Neural crest cell (in vitro differentiated cells): ENCODE results near the gene KCNIP4. TPM values are rescaled to one million over a fixed set of nuclear protein-coding genes. Genes with fewer than 3 reads are reported as not detected.

Experiments
- DNase-seq: peaks from one replicate; pipeline ENCODE4 v3.0.0; 2021; ENCODE audit warnings: low read depth, mixed read lengths, low spot score
- H3K27ac Mint-ChIP-seq: one replicate; pipeline ENCODE4 v1.8.0; 2021; ENCODE audit warnings: mild to moderate bottlenecking, mixed read lengths; ENCODE audit not compliant: unreplicated experiment
- H3K27me3 Mint-ChIP-seq: 2 replicates; pipeline ENCODE4 v1.8.0; 2021; ENCODE audit warnings: low read depth, mild to moderate bottlenecking, mixed read lengths
- H3K36me3 Mint-ChIP-seq: 2 replicates; pipeline ENCODE4 v1.8.0; 2021; ENCODE audit warnings: low read depth, mild to moderate bottlenecking, mixed read lengths
- H3K4me1 Mint-ChIP-seq: 2 replicates; pipeline ENCODE4 v1.8.0; 2021; ENCODE audit warnings: mixed read lengths
- H3K4me3 Mint-ChIP-seq: one replicate; pipeline ENCODE4 v1.8.0; 2021; ENCODE audit warnings: mild to moderate bottlenecking, mixed read lengths
- H3K9me3 Mint-ChIP-seq: 2 replicates; pipeline ENCODE4 v1.8.0; 2021; ENCODE audit warnings: mixed read lengths
- total RNA-seq: library from RNA; stranded (reverse); gene quantifications from 2 replicates; pipeline ENCODE4 v1.2.1, GENCODE V29; 2021
- TF ChIP-seq, protein P1 (sequence below): fragments of 200-600 bp; sonication (generic); conservative IDR thresholded peaks from 2 replicates; pipeline ENCODE4 v1.5.0; 2021; ENCODE audit warnings: antibody characterized with exemption, mild to moderate bottlenecking

Gene KCNIP4
- total RNA-seq, 1 donor from 2014 or later, result 0.33 TPM

- H3K27ac Mint-ChIP-seq, result no peak overlapping the region
- TF ChIP-seq, protein P1, sequence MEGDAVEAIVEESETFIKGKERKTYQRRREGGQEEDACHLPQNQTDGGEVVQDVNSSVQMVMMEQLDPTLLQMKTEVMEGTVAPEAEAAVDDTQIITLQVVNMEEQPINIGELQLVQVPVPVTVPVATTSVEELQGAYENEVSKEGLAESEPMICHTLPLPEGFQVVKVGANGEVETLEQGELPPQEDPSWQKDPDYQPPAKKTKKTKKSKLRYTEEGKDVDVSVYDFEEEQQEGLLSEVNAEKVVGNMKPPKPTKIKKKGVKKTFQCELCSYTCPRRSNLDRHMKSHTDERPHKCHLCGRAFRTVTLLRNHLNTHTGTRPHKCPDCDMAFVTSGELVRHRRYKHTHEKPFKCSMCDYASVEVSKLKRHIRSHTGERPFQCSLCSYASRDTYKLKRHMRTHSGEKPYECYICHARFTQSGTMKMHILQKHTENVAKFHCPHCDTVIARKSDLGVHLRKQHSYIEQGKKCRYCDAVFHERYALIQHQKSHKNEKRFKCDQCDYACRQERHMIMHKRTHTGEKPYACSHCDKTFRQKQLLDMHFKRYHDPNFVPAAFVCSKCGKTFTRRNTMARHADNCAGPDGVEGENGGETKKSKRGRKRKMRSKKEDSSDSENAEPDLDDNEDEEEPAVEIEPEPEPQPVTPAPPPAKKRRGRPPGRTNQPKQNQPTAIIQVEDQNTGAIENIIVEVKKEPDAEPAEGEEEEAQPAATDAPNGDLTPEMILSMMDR, result no peak
- no peaks in the 10 kb centered on the region for H3K4me1 Mint-ChIP-seq
- DNase-seq, result no peak
- no peaks in the 10 kb centered on the region for H3K36me3 Mint-ChIP-seq
- H3K9me3 Mint-ChIP-seq, result no peaks in the 10 kb centered on the region
- H3K4me3 Mint-ChIP-seq, result no peak overlapping the region
- H3K27me3 Mint-ChIP-seq, result no peaks in the 10 kb centered on the region
Measured at GRCh38 chr4:21915761-21916160, 32.8 kb downstream of the KCNIP4 start.

DNA sequence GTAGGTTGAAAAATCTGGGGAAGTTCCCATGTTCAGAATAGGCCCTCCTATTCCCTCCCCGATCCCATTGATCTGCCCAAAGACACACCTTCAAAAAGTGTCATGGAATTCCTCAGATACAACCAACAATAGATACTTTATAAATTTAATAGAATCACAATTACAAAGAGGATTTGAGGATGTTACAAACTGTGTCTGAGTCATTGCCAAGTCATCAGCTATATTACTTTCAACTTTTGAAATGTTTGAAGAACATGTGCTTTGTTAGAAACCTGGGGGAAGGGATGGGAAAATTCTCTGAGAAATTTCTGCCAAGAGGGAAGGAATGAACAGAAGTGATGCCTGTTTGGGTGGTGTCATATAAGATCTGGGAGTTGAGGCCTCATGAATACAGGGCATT lies 46.7 kb downstream of the KCNIP4 start:
- Mint-ChIP-seq H3K9me3 (peaks cover 3% of the 10 kb centered on the region), H3K36me3 (no peaks in the 10 kb centered on the region), H3K27me3 (peaks cover 4% of the 10 kb centered on the region), H3K27ac (no peak overlapping the region), H3K4me3 (no peak overlapping the region), H3K4me1 (no peaks in the 10 kb centered on the region)
- TF ChIP-seq, protein P1, result no peak
- no peak for DNase-seq

- Mint-ChIP-seq H3K4me3 (no peak overlapping the region), H3K27me3 (peaks cover 4% of the 10 kb centered on the region), H3K27ac (no peak overlapping the region), H3K9me3 (peaks cover 3% of the 10 kb centered on the region), H3K36me3 (no peaks in the 10 kb centered on the region), H3K4me1 (no peaks in the 10 kb centered on the region)
- TF ChIP-seq, protein P1, result no peak
- no peak for DNase-seq
Measured at GRCh38 chr4:21901281-21901680, 47.3 kb downstream of the KCNIP4 start.

DNA sequence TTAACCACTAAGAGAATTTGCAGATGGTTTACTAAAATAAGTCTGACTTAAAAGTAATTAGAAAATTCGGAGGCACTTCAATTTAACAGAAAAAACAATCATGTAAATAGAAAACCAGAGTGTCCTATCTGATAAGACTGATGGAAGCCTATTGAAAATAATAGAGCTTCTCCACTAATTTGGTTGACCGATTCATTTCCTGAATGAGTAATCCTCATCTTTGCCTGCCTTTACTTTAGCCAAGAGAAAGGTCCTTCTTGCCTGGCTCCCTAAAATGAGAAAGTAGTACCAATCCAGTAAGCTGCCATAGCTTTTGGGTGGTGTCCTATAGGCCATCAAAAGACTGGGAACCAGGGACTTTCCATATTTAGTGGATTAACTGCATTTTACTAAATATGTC lies 48.4 kb downstream of the KCNIP4 start:
- Mint-ChIP-seq H3K4me3 (no peak overlapping the region), H3K9me3 (peaks cover 3% of the 10 kb centered on the region), H3K36me3 (no peaks in the 10 kb centered on the region), H3K27ac (no peak overlapping the region), H3K27me3 (peaks cover 4% of the 10 kb centered on the region), H3K4me1 (no peaks in the 10 kb centered on the region)
- TF ChIP-seq, protein P1, result no peak
- DNase-seq, result no peak

DNA sequence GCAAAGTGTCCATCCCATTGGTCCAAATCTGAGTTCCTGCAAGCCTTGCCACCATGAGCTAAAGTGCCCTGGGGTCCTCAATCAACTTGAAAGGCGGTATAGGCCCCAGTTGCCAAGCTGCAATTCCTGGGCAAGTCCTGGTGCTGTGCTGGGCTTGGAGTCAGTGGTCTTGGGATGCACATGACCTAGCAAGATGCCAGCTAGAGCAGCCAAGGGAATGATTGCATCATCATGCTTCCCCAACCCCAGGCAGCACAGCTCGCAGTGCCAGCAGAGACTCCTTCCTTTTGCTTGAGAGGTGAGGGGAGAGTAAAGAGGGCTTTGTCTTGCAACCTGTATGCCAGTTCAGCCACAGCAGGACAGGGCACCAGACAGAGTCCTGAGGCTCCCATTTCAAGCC lies 50.5 kb downstream of the KCNIP4 start:
- DNase-seq, result no peak
- Mint-ChIP-seq H3K4me3 (no peak overlapping the region), H3K27me3 (peaks cover 4% of the 10 kb centered on the region), H3K36me3 (no peaks in the 10 kb centered on the region), H3K9me3 (peaks cover 3% of the 10 kb centered on the region), H3K4me1 (no peaks in the 10 kb centered on the region), H3K27ac (no peak overlapping the region)
- TF ChIP-seq, protein P1, result no peak

GRCh38 chr4:21896767-21897166 lies 51.8 kb downstream of the KCNIP4 start:
- H3K36me3 Mint-ChIP-seq, result no peaks in the 10 kb centered on the region
- TF ChIP-seq, protein P1, result no peak
- H3K4me1 Mint-ChIP-seq, result no peaks in the 10 kb centered on the region
- no peak overlapping the region for H3K4me3 Mint-ChIP-seq
- H3K27me3 Mint-ChIP-seq, result no peaks in the 10 kb centered on the region
- H3K9me3 Mint-ChIP-seq, result peaks cover 3% of the 10 kb centered on the region
- no peak overlapping the region for H3K27ac Mint-ChIP-seq
- no peak for DNase-seq
